Measurements from ENCODE around the gene AFF1. TPM values are rescaled to one million over a fixed set of nuclear protein-coding genes. Genes with fewer than 3 reads are reported as not detected.

The AFF1 gene
- total RNA-seq, 4 donors from 2014 or later = 155 to 238 (median 192) TPM

- Histone ChIP-seq H3K36me3 (no peaks in the 10 kb centered on the region), H3K27me3 (no peaks in the 10 kb centered on the region), H3K9me3 (no peaks in the 10 kb centered on the region), H3K27ac (no peak overlapping the region), H3K4me3 (replicated peaks in 1 of 3) (no peak overlapping the region), H3K4me1 (peaks cover 0 to 3% of the 10 kb centered on the region in 2 donors)
- TF ChIP-seq POLR2A (IDR thresholded peaks at IDR 0.05) = no peak
- TF ChIP-seq, protein P1, sequence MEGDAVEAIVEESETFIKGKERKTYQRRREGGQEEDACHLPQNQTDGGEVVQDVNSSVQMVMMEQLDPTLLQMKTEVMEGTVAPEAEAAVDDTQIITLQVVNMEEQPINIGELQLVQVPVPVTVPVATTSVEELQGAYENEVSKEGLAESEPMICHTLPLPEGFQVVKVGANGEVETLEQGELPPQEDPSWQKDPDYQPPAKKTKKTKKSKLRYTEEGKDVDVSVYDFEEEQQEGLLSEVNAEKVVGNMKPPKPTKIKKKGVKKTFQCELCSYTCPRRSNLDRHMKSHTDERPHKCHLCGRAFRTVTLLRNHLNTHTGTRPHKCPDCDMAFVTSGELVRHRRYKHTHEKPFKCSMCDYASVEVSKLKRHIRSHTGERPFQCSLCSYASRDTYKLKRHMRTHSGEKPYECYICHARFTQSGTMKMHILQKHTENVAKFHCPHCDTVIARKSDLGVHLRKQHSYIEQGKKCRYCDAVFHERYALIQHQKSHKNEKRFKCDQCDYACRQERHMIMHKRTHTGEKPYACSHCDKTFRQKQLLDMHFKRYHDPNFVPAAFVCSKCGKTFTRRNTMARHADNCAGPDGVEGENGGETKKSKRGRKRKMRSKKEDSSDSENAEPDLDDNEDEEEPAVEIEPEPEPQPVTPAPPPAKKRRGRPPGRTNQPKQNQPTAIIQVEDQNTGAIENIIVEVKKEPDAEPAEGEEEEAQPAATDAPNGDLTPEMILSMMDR (IDR thresholded peaks at IDR 0.05) = no peak
- WGBS, 2 donors = 90 to 95% methylated on average over 1 of the region's 1 CpG
- intact Hi-C loops (cut with DNase I) = loop anchor here (10.0 kb wide), 2 partner anchors 173 to 313 kb away; no protein-coding TSS in a partner anchor
- DNase-seq = no peak
Observed at GRCh38 chr4:86921608-86922252, 13.1 kb upstream of the AFF1 start.

DNA sequence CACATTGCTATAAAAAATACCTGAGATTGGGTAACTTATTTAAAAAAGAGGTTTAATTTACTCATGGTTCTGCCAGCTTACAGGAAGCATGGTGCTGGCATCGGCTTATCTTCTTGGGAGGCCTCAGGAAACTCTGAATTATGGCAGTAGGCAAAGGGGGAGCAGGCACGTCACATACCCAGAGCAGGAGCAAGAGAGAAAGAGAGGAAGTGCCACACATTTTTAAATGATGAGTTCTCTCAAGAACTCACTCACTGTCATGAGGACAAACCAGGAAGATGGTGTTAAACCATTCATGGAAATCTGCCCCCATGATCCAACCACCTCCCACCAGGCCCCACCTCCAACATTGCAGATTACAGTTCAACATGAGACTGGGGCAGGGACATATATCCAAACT is 10.0 kb upstream of the AFF1 start:
- no peak for DNase-seq
- no peak overlapping the region for H3K27ac ChIP-seq
- no peaks in the 10 kb centered on the region for H3K9me3 ChIP-seq
- H3K36me3 ChIP-seq = no peaks in the 10 kb centered on the region
- intact Hi-C loops (cut with DNase I) = loop anchor here (10.0 kb wide), 2 partner anchors 170 to 310 kb away; no protein-coding TSS in a partner anchor
- 35 to 77% methylated on average over 2 of the region's 2 CpGs for WGBS, 2 donors
- no peaks in the 10 kb centered on the region for H3K27me3 ChIP-seq
- no peak for TF ChIP-seq POLR2A (IDR thresholded peaks at IDR 0.05)
- no peak overlapping the region for H3K4me3 ChIP-seq (replicated peaks in 1 of 3)
- peaks cover 0 to 10% of the 10 kb centered on the region in 2 donors for H3K4me1 ChIP-seq

DNA sequence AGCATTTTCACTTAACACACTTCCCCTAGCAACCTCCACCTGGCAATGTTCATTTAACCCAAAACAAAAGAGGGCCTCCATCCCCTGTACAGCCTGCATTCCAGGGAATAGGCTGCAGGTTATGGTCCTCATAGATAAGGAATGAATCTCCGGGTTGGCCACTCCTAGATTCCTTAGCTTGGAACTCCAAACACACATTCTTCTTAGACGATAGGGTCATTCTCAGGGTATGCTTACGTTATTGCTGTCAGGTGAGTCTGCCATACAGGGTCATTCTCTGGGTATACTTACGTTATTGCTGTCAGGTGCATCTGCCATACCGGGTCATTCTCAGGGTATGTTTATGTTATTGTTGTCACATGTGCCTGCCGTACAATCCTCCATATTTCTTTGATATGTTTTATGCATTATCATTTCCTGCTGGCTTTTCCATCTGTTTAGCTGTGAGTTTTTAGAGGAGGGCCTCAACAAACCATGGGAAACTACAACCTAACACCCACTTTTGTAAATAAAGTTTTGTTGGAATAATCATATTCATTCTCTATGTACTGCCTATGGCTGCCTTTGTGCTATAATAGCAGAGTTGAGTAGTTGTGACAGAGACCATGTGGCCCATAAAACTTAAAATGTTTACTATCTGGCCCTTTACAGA is 8.2 kb upstream of the AFF1 start:
- Histone ChIP-seq H3K36me3 (no peaks in the 10 kb centered on the region), H3K4me3 (replicated peaks in 1 of 3) (no peak overlapping the region), H3K27ac (no peak overlapping the region), H3K4me1 (peaks cover 0 to 10% of the 10 kb centered on the region in 2 donors), H3K9me3 (no peaks in the 10 kb centered on the region), H3K27me3 (no peaks in the 10 kb centered on the region)
- TF ChIP-seq, protein P1 (IDR thresholded peaks at IDR 0.05) = no peak
- TF ChIP-seq POLR2A (IDR thresholded peaks at IDR 0.05) = no peak
- intact Hi-C loops (cut with DNase I) = loop anchor here (10.0 kb wide), 2 partner anchors 168 to 308 kb away; no protein-coding TSS in a partner anchor
- no peak for DNase-seq
- WGBS, 2 donors = 96% methylated on average over 6 of the region's 6 CpGs

DNA sequence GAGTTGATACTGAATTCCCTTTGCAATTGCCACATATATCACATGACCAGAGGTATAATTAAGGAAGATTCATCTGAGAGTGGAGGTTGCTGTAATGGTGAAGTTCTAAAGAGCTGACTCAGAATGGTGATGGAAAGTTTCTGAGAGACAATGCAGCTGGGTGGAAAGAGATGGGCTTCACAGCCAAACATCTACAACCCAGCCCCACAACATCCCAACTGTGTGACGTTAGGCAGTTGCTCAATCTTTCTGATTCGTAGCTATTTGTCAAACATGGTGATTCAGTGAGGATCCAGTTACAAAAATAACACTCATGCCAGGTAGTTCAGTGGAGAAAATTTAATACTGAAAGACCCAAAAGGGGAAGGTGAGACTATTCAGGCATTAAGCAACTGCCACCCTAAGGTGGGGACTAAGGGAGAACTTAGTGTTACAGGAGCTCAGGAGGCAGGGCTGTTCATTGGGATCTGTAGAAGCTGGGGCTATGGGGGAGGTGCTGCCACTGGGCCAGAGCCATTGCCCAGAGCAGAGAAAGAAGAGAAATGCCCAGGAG is 6.9 kb upstream of the AFF1 start:
- no peak for DNase-seq
- H3K27ac ChIP-seq = peak overlapping the region in 2 of 3 donors; percentile 39 to 64
- H3K4me1 ChIP-seq = peaks cover 0 to 7% of the 10 kb centered on the region in 2 donors
- TF ChIP-seq, protein P1 (IDR thresholded peaks at IDR 0.05) = no peak
- TF ChIP-seq POLR2A (IDR thresholded peaks at IDR 0.05) = no peak
- intact Hi-C loops (cut with DNase I) = loop anchor here (10.0 kb wide), 2 partner anchors 167 to 307 kb away; no protein-coding TSS in a partner anchor
- H3K4me3 ChIP-seq (replicated peaks in 1 of 3) = no peak overlapping the region
- 50 to 85% methylated on average over 2 of the region's 2 CpGs for WGBS, 2 donors
- H3K36me3 ChIP-seq = no peaks in the 10 kb centered on the region
- no peaks in the 10 kb centered on the region for H3K9me3 ChIP-seq
- no peaks in the 10 kb centered on the region for H3K27me3 ChIP-seq

DNA sequence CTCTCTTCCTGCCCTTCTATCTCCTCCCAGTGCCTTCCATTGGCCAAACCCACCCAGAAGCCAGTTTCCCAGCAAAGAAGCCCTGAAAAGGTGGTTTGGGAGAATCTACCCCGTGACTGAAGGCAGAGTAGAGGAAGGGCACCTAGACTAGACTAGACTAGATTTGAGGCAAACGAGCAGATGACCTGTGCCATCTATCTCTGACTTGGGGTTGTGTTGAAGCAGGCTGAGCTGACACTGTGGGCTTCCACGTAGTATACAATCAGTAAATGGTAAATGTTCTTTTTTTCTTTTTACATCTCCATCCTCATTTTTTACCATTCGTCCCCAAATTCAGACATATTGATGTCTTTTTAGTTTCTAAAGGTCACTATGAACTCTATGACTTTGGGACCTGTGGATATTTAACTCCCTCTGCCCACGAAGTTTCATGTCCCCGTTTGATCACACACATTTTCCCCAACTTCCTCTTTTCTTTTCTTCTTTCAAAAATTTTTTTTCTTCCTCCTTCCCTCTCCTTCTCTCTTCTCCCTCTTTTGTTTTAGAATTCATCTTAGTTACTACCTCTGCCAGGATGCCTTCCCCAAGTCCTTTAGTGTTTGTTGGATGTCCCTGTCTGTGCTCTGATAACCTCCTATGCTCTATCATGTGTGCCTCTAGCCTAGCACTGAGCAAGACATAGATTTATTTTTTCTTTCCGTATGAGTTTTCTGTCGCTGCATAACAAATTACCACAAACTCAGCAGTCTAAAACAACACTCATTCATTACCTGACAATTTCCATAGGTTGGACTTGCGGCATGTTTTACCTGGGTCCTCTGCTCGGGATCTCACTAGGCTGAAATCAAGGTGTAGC is 6.2 kb upstream of the AFF1 start:
- no peaks in the 10 kb centered on the region for H3K27me3 ChIP-seq
- intact Hi-C loops (cut with DNase I) = loop anchor here (10.0 kb wide), 2 partner anchors 166 to 306 kb away; no protein-coding TSS in a partner anchor
- 91 to 94% methylated on average over 10 of the region's 10 CpGs for WGBS, 2 donors
- no peak for DNase-seq
- H3K4me3 ChIP-seq (replicated peaks in 1 of 3) = no peak overlapping the region
- H3K9me3 ChIP-seq = no peaks in the 10 kb centered on the region
- TF ChIP-seq, protein P1 (IDR thresholded peaks at IDR 0.05) = no peak
- TF ChIP-seq POLR2A (IDR thresholded peaks at IDR 0.05) = no peak
- peaks cover 0 to 11% of the 10 kb centered on the region in 2 donors for H3K4me1 ChIP-seq
- H3K27ac ChIP-seq = peak overlapping the region in 2 of 3 donors; percentile 39 to 64
- no peaks in the 10 kb centered on the region for H3K36me3 ChIP-seq

Data from thyroid gland (tissue), 4 donors.